HG03378 (cell line): ENCODE data around the gene ARHGAP24.

Source experiments
- ATAC-seq: cut with Tn5 transposase; IDR thresholded peaks from one replicate; pipeline ENCODE4 v1.9.1; 2021; ENCODE audit warnings: mild to moderate bottlenecking, moderate library complexity; ENCODE audit not compliant: unreplicated experiment

ARHGAP24 gene

DNA sequence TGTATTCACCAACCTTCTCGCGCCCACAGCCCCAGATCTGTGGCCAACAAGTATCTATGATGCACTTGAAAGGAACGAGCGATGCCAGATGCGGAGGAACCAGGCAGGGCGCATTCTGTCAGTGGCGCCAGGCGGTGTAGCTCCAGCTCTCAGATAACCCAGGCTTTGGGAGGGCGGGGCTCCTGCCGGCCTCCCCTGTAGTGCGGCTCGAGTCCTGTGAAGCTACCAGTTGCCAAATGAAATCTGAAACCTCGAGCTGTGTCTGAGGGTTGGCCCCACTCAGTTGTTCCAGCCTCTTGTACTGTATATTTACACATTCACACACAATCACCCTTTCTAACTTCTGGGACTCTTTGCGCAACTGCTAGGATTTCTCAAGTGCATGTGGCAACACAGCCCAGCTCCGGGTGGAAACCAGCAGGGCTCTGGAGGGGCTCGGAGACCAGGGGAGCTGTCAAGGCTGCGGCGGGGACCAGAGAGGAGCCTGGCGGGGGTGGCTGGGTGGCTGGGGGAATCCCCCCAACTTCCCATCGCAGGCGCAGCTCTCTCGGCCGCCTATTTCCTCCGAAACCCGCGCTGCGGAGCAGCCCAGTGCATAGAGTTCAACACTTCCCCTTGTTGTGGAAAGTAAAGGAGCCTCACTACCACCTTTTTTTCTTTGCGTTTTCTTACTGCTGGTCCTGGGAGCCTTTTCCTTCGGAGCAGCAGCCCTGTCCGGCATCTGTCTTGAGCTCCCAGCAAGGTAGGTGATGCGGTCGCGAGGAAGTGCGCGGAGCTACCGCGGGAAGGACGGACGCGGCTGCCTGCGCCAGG is at the start of gene ARHGAP24:
Gene ARHGAP24, plus strand, starts transcription at position 333 of the 813 bp plus-strand sequence.
- peak; percentile 92 for ATAC-seq

DNA sequence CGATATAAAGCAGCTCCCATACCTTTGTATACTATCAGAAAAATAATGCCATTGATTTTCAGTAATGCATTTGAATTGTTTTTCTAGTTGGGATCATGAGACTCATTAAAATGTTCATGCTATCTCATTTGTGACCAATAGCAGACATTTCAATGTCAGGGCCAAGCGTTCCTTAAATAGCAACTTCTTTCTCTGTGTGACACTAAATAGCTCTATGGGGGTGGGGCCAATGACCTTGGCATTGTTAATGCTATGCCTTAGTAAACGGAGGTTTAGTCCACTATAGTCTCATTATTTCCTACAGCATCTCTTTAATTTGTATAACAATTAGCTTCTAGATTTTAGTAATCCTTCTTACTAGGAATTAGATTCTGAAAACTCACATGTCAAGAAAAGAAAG is 48.6 kb upstream of the ARHGAP24 start:
- ATAC-seq = no peak

DNA sequence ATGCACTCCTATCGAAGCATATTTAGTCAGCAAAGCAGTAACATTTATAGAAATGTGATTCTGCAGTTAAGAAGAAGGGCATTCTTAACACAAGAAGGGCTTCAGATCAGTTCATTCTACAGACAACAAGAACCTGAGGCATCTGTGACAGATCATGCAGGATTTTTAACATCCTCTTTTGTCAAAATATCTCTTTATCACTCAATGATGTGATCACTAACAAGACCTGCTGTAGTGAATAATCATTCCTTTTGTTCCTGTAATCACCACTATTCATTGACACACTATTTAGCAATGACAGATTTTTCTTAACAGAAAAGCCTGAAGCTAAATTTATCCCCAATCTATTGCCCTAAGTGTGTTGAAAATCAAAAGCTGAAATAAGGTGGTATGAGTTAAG is 47.8 kb upstream of the ARHGAP24 start:
- no peak for ATAC-seq

DNA sequence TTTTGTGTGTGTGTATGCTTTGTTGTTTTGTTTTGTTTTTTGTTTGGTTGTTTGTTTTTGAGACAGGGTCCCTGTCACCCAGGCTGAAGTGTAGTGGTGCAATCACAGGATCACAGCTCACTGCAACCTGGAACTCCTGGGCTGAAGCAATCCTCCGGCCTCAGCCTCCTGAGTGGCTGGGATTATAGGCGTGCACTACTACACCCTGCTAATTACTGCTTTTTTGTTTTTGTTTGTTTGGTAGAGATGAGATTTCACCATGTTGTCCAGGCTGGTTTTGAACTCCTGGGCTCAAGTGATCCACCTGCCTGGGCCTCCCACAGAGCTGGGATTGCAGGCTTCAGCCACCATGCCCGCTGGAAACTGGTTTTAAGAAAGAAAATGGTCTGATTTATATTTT is 44.7 kb upstream of the ARHGAP24 start:
- no peak for ATAC-seq

DNA sequence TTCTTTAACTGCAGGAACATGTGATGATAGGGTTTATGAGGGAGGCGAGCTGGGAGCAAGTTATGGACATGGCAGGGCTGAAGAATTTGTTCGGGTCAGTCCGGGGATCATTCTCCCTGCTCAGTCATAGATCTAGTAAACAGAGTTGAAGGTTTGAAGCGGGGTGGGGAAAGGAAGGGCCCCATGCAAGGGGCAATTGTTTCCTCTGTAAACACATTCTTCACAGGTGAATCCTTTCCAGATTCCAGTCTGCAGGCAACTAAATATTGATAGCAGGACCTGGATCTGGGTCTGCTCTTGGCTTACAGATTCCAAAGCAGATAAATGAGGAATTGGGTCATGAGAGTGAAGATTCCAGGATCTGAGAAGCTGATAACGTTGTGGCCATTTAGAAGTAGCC is 44.3 kb upstream of the ARHGAP24 start:
- no peak for ATAC-seq

DNA sequence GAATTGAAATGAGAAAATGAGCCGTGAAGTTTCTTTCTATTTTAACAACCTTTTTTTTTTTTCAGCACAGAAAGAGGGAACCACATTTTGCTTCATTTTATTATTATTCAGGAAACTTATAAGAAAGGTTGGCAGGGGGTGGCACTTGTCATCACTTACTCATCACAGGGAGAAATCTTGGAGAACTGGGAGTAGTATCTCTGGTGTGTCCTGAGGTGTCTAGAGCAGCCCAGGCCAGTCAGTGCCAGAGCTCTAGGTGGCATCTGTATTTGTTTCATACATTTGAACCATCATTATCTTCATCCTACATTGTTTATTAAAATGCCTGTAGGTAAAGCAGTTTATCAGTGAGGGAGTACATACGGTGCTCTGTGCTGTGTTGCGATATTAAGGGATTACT is 43.8 kb upstream of the ARHGAP24 start:
- ATAC-seq = no peak

DNA sequence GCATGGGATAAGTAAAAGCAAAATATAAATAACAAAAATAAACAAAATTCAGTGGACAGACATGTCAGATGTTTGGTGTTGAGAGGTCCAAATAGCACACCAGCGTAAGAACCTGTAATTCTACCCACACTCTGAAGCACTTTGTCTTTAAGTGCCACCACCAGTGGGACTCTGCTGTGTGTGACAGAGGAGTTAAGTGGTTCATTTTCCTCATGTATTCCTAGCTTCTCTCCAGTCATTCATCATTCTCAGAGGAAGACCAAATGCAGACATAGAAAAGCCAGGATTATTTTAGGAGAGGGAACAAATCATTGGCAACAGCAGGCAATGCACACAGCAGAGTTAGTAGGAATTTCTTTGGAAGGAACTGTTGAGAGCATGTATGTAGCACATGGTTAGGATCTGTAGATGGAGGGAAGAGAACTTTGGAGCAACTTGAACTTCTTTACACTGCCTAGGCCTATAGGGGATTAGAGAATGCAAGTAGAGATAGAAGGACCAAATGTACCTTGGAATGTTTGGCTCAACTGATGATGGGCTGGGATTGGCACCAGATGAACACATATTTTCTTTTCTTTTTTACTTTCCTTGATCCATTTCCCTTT is 43.0 kb upstream of the ARHGAP24 start:
- no peak for ATAC-seq

DNA sequence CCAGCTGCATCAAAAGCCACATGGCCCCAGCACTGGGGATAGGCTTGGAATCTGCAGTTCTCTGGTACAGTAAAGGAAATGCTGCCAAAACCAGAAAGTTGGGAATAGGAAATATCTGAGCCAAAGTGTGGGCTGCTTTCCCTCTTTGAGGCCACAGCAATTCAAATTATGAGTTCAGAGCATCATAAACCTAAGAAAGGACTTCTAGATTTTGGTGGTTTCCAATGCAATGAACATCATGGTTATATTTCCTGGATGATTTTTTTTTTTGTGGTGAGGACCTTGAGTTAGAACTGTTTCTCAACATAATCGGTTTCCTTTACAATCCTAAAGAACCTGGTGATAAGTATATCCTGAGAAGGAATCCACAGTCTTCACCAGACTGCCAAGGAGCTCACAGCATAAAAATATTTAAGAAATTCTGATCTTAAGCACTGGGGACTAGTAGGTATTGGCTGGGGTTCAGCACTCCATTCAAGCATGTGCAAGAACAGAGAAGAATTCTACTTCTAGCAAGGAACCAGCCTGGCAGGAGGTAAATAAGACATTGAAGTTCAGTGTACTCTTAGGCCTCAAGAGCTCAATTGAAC is 29.8 kb upstream of the ARHGAP24 start:
- no peak for ATAC-seq

DNA sequence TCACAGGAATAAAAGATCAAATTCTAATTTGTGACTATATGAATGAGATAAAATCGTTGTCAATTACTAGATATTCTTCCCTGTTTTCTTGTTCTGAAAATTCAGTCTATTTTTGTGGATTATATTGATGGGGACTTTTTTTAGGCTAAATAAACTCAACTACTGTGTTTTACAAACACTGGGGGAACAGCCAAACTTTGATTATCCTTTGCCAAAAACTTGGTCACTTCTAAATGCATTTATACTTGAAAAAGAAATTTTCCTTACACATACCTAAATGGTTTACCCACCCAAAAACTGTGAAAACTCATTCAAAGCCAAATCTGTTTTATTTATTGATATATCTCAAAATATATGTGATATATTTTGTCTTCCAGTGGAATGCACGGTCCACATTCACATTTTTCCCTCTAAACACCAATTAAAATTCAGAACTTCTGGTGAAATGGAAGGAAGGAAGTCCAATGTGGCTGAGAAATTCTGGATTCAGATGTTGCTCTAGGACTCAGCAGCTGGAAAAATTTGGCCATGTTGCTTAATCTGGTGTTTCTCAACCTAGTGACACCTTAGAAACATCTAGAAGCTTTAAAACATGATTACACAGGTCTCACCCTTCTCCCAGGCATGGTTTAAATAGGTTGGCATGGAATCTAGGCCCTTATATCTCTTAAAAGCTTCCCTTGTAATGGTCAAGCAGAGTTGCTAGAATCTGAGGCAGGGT is 28.6 kb upstream of the ARHGAP24 start:
- ATAC-seq = no peak

DNA sequence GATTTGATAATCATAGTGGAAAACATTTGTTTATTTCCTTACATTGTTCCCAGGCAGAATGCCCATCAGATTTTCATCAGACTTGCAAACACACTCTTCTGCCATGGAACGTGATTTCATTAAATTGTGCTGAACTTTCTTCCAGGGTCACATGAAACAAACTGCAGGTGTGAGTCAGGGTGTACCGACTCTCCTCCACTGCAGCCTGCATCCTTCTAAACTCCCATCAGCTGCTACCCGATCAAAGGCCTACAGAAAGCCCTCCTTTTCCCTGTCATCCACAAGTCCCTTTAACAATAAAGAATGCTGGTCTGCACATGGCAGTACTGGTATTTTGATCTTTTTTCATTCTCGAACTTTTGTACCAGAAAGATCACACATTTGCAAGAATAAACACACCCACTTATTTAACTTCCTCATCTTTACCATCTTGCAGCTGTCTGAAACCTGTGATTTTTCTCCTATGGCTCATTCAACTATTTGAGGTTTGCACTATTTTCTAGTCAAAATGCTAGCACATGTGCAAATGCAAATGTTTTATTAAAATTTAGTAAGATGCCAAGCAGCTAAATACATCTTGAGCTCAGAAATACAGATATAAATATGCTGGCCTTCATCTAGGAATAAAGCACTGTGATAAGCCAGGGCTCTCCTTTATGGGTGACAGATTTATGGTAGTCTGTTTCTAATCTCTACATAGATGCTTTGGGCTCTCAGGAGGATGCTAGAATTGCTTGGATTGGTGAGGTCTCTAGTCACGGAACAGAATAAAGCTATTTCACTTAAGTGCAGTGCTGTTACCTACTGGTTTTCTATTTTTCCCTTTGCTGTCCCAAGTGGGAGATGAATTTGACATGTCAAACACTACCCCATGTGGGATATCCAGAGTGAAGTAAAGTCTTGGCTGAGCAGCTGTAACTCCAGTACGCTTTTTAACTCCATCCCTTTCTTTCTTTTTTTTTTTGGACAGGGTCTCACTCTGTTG is 25.8 kb upstream of the ARHGAP24 start:
- ATAC-seq = no peak

DNA sequence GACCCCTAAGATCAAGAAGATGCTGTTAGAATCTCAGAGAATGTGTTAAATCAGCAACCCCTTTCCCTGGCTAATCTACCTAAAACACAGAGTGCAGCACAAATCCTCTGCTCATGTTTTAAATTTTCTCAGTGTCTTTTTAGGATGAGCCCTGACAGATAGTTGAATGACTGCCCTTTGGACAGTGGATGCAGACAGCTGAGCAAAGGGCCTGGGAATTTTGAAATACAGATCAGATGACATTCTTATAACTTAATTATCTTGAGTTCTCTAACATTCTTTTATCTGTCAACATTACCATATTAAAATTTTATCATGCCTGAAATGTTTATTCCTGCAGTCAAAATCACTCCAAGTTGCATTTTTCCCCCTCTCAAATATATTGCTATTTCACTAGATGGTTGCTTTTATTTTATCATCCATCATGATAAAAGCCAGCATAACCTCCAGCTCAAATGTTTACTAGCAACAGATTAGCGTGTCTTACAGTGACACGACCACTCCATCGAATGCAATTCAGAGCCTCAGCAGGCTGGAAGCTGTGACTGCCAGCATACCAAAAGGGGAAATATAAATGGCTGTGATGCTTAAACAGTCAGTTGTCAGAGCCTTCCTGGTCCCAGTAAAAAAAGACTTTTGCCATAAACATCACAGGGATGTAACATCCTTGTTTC is 22.8 kb upstream of the ARHGAP24 start:
- no peak for ATAC-seq

DNA sequence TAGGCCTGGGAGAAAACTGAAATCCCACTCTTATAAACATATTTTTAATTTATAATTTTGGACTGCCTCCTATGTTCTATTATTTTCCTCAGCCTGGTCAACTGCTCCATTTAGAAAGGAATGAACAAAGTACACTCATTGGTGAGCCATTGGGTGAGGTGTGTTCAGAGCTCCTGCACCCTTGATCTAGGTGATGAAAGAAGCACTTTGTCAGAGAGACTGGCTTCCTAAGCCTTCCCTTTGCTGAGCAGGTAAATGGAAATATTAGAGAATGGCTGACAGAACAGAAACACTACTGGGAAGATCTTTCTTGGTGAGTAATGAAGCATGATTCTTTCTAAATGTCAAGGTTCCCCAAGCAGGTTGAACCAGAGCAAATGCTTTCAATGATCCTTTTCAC is 19.0 kb upstream of the ARHGAP24 start:
- no peak for ATAC-seq

DNA sequence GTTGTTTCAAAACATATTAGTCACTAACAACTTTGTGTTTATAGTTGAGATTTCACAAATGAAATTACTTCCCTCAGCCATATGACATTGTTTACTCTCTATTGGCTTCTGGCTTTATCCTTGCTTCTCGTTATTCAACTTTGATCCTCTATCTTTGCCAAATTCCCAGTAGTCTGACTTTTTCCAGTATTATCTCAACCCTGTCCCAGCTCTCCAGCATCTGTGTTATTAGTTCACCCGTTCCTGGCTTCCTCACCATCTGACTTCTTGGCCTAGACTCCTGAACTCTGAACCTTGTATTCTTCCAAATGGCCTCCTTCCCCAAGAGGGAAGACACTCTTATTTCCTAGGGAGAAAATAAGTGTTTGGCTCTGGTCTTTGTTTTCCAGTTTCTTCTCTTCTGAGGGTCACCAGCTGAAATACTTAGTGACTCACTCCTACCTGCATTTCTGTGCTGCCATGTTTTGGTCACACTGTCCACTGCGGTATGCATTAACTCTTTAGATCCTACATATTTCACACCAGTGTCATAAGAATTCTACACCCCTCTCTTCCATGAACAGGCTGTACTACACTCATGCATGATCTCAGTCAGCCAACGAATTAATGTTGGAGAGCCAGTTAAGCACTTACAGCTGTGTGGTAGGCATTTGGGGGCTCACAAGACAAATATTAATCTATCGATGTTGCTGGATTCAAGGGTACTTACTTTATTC is 17.0 kb upstream of the ARHGAP24 start:
- ATAC-seq = no peak

DNA sequence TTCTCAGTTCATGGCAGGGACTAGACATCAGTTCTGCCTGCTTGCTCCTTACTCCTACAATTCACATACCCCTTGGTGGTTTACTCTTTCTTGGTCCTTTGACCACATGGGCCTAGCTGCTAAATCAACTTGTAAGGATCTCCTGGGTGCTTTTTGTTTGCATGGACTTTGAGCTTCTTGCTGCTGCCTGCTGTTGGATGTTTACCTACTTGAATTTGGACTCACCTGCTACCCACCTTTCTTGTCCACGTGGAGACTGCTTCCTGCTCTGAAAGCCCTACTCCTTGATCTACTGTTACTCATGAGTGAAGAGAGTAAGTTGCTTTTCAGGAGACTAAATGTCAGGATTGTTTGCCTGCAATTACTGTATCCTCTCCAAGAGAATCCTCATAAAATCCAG is 15.2 kb upstream of the ARHGAP24 start:
- ATAC-seq = no peak

DNA sequence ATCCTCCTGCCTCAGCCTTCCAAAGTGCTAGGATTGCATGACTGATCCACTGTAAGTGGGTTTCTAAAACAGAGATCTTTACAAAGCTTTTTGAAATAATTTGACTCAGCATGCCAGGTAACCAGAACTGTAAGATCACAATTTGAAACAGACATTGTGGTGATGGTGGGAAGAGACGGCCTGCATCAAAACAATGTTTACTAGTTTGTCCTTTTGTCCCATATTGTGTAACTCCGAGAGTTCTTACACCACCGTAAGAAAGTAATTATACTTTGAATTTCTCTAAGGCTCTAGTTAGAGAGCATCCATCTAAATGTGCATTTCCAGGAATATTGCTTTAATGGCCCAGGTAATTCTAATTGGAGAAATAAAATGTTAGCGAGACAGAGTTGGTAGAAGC is 594 bp upstream of the ARHGAP24 start:
- ATAC-seq = no peak

DNA sequence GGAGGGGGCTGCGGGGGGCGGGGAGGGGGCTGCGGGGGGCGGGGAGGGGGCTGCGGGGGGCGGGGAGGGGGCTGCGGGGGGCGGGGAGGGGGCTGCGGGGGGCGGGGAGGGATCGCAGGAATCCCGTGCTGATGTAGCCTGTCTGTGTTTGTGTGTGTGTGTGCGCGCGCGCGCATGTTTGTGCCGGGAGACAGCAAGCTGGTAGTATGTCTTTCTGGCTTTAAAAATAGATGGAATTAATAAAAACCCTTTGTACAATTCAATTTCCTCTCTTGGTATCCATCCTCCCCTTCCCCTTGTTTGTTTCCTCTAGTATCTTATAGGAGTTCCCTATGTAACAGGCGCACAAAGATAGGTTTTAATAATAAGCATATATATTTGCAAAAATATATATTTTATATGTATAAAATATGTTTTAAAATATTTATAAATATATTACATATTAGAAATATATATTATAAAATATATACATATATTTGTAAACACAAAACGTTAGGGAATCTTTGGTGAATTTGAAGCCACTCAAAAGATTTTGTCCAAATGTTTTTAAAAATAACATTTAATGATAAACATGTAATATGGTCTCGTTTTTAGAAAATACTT is 782 bp downstream of the ARHGAP24 start:
- ATAC-seq = no peak

DNA sequence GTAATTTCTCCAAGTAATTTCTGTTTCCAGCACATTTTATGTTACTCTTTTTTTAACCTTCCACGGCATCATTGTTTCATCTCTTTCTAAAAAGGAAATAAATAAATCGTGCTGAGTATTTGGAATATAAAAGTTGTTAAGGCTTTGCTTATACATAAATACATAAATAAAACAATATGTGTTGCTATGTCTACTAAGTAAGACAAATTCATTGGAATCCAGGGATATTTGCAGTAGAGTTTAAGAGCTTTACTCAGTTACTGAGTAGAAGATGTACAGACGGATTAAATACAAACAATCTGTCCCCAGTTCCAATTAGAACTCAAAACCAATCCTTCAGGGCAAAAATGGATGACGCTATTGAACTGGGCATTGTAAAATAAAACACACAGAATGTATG is 1.4 kb downstream of the ARHGAP24 start:
- ATAC-seq = no peak

DNA sequence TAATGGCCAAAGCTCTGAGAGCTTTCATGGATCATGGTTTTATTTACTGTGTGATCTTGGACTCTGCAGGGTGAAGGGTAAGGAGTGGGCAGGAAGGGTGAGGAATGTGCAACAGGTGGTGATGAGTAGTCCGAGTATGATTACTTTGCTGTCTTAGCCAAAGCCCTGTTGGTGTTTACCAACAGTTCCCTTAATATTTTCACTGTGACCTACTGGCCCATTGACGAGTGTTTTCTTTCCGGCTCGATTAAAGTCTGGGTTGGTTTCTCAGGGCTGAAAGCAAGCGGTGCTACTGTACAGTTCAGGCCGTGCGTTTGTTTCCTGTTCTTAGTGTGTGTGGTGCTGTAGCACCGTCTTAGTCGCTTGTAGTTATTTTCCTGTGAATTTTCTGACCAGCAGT is 2.6 kb downstream of the ARHGAP24 start:
- ATAC-seq = no peak

DNA sequence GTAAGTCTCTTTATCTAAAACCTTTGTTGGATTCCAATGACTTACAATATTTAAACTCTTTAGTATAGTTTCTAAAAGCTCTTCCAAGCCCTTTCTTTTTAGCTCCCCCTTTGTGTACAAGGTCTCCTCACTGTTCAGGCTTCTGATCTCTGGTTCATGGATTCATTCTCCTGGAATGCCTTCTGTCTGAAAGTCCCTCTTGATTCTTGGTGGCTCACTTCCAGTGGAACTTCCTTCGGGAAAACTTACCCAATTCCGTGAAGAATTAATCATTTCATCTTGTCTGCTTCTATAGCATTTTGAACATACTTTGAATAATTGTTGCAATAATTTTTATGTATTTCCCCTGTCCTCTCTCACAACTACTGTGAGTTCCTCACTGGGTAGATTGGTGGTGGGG is 3.6 kb downstream of the ARHGAP24 start:
- no peak for ATAC-seq
